GM19438 (cell line): ENCODE data around the gene ITPKB.
A peak's percentile ranks its signal among the peaks of the same experiment; 100 is the strongest.
"Not testable (repeated sequence)": the region's sequence is repeated elsewhere in the genome, so short reads cannot be mapped to it uniquely, and the experiment has no call there.

ENCODE experiments used
- ATAC-seq: cut with Tn5 transposase; IDR thresholded peaks from one replicate; pipeline ENCODE4 v1.9.1; 2021; ENCODE audit warnings: low read depth; ENCODE audit not compliant: unreplicated experiment

ITPKB gene

DNA sequence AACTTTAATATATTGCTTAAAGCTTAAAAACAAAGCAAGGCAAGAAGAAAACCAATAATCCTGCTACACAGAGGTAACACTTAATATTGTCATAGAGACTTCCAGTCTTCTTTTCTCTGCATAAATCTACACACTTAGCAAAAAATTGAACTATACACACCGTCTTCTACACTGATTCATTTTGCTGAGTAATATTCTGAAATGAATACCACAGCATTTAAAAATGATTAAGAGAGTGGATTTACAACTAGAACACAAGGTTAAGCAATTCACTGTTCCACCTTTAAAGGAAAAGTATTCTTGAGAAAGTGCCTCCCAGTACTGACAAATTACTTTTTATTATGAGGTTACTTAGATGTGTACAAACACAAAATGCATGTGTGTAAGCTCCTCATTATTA lies 22.2 kb upstream of the ITPKB start:
- ATAC-seq = no peak

GRCh38 chr1:226754793-226755533 lies 15.9 kb upstream of the ITPKB start:
- no peak for ATAC-seq

- ATAC-seq = no peak
Observed at GRCh38 chr1:226754097-226754496, 15.0 kb upstream of the ITPKB start.

- no peak for ATAC-seq
Observed at GRCh38 chr1:226751703-226752102, 12.6 kb upstream of the ITPKB start.

- no peak for ATAC-seq
Observed at GRCh38 chr1:226751214-226751613, 12.1 kb upstream of the ITPKB start.

GRCh38 chr1:226749467-226749866 lies 10.4 kb upstream of the ITPKB start:
- ATAC-seq = no peak

DNA sequence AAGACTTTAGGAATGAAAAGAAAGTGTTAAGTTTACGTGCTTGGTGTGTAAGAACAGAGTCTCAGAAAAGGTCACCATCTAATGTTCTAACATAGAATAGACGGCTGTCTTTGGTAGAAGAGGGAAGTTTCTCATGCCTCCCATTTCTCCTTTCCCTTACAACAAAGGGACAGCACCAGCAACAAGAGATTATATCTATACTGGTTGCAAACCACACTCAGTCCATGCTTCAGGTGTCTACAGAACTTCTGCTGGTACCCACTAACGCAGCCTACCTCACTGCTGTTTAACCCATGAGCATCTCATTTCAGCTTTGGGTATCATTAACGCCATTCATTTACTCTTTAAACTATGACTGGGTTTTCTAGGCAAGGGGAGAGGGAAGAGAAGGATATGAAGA lies 9.2 kb upstream of the ITPKB start:
- ATAC-seq = no peak

DNA sequence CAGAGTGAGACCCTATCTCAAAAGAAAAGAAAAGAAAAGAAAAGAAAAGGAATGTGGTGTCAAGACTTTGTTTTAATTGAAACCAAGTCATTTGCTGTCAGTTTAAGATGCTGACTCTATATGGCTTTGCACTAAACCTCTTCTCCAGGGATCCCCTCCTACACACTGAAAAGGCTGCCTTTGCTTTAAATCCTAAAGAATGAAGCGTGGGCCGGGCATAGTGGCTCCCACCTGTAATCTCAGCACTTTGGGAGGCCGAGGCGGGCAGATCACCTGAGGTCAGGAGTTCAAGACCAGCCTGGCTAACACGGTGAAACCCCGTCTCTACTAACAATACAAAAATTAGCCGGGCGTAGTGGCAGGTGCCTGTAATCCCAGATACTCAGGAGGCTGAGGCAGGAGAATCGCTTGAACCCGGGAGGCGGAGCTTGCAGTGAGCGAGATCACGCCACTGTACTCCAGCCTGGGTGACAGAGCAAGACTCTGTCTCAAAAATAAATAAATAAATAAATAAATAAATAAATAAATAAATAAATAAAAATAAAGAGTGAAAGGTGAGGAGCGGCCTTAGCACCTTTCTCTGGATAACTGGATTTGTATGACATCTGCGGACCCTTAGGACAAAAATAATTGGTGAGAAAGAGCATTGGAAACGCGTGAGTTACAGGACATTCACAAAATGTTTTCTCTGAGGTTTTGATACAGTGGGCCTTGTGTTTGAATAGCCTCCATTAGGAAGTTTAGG lies 8.6 kb upstream of the ITPKB start:
- ATAC-seq = not testable (repeated sequence)

- ATAC-seq = no peak
Observed at GRCh38 chr1:226743259-226743658, 4.2 kb upstream of the ITPKB start.

DNA sequence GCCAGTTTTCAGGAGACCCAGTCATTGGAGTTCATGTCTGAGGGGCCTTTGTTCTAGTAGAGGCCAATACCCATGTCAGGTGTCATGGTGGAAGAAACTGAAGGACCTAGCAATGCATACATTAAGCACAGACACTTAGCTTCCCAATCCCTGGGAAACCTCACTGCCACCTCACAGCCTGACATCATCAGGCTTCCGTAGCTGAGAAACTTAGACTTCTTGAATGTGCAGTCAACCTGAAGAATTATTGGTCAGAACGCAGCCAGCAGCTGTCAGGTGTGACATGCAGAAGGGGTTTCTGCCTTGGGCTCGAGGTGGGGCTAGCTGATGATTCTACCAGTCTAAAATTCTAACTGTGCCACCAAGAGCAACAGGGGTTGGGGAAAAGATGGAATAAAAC lies 1.9 kb upstream of the ITPKB start:
- ATAC-seq = no peak

DNA sequence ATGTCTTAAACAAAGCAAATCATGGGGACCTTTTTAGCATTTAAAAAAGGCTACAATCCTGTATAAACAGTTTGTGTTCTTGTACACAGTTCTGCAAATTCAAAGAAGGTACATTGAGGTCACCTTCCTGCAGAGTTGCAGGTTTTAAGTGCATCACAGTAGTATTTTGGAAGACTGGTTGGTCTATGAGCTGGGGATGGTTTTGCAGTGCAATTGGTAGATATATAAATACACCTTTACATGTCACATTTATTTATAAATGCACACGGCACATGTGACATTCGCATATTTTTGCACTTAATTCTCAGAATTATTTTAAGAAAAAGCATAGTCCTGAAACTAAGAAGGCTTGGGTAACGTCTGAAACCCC lies 599 bp upstream of the ITPKB start:
- no peak for ATAC-seq

DNA sequence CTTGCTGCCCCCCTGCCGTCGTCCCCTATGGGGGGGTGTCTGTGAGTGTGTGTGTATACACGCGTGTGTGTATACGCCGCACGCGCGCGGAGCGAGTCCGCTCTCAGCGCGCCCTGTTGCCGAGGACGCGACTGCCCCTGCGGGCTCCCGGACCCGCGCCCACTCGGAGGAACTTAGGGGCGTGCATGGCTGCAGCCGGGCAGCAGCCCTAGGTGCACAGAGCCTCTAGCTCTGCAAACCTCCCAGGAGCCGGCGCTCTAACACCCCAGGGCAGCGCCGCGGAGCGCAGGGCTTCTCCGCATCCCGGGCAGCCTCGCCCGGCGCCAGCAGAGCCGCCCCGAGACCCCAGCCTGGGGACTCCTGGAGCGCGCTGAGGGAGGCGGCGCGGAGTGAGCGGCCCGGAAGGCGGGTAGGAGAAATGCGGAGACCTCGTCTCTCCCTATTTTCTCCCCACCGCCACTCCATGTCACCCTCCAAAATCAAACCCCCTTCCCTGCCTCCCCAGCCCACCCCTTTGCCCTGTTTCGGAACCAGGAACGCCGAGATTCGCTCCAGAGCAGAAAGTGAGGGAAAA lies 574 bp downstream of the ITPKB start:
- no peak for ATAC-seq

DNA sequence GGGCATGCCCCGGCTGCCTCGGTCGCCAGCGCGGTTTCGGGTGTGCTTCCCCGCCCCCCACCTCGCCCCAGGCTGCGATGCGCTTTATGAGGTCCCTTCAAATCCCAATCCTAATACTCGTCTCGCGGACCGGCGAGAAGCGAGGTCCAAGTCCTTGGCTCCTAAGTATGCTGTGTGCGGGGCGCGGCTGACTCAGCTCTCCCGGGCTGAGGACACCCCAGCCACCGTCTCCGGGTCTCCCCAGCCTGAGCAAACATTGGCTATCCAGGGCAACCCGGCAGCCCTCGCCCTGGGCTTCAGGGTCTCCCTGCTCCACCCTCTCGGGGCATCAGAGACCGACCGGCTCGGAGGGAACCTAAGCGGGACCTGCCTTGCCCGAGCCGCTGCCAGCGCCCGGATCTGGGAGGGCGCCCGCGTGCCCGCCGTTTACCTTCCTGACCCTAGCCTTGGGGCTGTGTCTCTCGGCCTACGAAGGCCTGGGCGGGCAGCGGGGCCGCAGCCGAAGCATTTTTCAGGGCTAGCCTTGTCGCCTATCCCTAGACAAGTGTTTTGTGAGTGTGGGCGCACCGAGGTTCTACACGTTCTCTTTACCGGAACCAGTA lies 1.2 kb downstream of the ITPKB start:
- peak; percentile 23 for ATAC-seq

DNA sequence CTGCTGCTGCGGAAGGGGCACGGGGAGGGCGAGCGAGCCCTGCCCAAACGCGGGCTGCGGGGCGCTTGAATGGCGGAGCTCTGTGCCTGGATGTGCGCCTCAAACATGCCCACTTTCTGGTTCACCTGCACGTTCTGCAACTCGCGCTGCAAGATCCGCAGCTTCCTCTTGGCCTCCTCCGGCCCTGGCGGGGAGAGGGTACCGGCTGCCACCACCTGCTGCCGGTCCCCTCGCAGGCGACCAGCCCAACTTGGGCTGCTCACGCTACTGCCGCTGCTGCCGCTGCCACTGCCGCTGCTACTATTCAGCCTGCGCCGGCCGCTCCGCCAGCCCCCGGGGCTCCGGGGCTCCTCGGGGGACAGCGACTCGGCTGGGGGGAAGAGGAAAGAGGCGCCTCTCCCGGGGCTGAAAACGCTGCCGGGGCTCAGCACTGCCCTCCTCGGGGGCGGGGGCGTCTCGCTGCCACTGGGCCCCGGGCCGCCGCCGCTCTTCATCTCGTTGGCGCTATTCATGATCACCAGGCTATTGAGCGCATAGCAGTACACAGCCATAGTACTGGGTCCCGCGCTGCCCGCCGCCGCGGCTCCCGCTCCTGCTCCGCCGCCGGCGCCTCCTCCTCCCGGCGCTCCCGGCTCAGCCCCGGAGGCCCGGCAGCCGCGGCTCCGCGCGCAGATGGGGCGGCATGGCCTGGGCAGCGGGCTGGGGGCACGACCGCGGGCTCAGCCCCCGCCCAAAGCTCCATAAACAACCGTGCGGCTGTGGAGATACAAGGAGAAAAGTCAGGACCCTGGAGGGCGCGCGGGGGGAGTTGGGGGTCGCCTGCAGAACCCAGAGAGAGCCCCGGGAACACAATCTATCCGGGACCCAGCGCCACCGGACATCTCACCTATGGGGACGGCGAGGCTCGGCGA lies 1.9 kb downstream of the ITPKB start:
- peak; percentile 35 for ATAC-seq

GRCh38 chr1:226736001-226736907 lies 2.8 kb downstream of the ITPKB start:
- ATAC-seq = no peak

DNA sequence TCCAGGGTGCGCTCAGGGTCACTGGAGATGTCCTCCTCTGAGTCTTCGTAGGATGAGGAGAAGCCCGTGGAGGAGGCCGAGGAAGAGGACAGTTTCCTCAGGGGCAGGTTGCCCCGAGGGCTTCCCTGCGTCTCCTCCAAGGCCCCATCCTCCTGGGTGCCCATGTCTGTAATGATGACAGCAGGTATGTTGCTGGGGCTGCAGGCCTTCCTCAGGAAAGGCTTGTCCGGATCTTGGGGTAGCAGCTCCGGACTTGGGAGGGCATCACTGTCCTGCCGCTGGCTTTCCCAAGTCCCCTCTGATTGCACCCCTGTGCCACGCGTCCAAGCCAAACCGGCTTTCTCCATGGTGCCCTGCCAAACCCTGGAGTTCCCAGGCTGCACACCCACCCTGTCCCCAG lies 3.5 kb downstream of the ITPKB start:
- no peak for ATAC-seq

- no peak for ATAC-seq
Observed at GRCh38 chr1:226734611-226735153, 4.4 kb downstream of the ITPKB start.

- no peak for ATAC-seq
Observed at GRCh38 chr1:226733876-226734275, 5.2 kb downstream of the ITPKB start.

GRCh38 chr1:226733304-226733703 lies 5.8 kb downstream of the ITPKB start:
- no peak for ATAC-seq
